Stimulated activated CD4-positive, alpha-beta T cell treated with anti-CD3 and anti-CD28 coated beads, Interleukin-1b, Interleukin-23, amount 100 ng/mL, for 24 hours (primary cell): Measurements from ENCODE around the gene PFKFB2.
A peak's percentile ranks its signal among the peaks of the same experiment; 100 is the strongest.
"Not testable (repeated sequence)": the region's sequence is repeated elsewhere in the genome, so short reads cannot be mapped to it uniquely, and the experiment has no call there.

ENCODE experiments used
- DNase-seq, 4 experiments: peaks; one replicate each; pipeline ENCODE4 v3.0.0-alpha.2; 2020; ENCODE audit warnings: low read depth in 4 of 4, low spot score in 1 of 4

PFKFB2 gene

DNA sequence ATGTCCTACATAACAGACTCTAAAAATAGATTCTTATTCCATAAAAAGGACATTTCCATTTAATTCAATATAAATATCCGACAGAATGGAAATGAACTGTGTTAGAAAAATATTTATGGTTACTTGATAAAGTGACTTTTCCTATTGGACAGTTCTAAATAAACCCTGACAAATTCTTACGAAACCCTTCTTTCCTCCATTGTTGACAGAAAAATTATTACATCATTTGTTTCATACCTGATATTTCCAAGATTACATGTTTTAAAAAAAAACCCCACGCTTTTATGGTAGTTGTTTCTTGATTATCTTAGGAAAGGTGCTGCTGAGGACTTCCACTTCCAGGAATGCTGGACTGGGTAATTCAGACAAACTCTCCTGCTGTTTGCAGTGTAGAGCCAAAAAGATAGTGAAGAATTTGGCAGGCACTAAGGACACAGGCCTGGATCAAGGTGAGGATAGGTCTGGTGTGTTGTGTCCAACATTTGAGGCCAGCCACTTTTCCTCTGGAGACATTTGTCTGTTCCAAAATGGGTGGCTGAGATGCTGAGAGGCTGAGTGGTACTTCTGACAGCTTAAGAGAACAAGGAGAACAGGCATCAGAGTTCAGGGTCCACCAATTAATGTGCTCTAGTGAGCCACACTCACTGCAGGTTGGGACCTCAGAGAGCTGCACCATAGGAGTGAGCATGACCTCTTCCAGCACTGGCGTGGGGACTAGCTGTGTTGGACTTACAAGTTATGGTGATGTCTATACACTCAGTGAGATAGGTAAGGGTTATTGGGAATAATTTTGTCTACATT, 13.5 kb upstream of the PFKFB2 start:
- no peak for DNase-seq

GRCh38 chr1:207040181-207040533, 12.9 kb upstream of the PFKFB2 start:
- no peak for DNase-seq

- not testable (repeated sequence) for DNase-seq
Measured at GRCh38 chr1:207041397-207041796, 11.7 kb upstream of the PFKFB2 start.

GRCh38 chr1:207045453-207045852, 7.6 kb upstream of the PFKFB2 start:
- DNase-seq: no peak

DNA sequence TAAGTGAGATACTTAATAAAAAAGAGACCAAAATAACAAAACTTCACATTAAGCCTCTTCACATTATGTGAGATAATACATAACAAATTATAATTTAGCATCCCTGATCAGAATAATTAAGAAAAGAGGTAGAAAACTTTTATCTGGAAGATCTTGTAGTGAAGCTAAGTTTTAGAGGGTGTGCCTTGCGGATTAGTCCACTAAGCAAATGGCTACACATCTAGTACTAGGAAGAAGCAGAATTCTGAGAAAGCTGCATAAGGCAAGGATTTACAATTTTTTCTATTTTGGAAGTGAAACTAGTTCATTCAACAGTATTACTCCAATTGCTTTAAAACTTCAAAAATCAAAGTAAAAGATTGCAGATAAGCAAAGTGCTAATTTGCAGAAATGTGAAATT, 5.6 kb upstream of the PFKFB2 start:
- DNase-seq: no peak

DNA sequence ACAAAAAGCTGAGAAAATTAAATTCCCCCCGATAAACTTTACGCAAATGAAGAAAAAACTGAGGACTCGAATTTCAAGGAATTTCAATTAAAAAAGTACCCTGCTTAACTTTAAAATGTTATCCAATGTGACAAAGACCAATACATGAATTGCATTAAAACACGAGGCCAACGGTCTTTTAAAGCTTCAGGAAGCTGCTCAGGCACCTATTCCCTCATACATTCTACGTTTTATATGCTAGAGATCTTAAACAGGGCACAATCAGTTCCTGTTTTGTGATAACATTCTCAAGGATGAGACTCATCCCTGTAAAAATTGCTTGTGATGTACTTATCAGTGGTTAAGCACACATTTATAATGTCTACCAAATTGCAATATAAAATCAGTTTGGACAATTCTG, 5.0 kb upstream of the PFKFB2 start:
- no peak for DNase-seq

DNA sequence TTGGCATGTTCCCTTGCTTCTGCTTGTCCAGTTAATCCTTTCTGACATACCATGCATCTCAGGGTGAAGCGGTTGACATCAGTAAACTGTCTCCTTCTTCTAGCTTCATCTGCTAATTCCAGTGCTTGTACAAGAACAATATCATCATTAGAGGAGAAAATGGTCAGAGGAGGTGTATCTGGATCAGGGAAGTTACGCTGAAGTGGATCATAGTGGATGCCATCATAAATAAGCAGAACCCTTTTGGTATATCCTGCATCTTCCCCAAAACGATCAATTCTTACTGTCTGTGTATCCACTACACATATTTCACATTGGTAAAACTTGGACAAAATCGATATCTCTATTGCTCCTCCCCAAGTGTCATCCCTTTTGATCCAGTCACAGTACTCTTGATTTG, 4.0 kb upstream of the PFKFB2 start:
- DNase-seq: no peak

DNA sequence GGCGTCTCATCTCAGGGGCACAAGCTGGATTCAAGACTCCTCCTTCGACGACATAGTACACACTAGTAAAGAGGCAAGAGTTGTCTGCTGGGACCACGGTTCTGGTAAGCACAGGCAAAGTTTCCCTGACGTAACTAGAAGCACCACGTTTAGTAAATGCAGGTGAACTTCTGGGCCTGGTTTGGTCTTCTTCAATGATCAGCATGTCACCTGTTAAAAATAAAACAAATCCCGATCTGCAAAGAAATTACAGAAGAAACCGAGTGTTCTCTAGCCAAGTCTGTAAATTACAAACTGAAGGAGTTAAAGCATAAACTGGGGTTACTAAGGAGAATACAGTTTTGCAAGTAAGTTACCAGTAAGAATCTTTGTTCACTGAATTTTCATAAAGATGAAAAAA, 3.6 kb upstream of the PFKFB2 start:
- no peak for DNase-seq

DNA sequence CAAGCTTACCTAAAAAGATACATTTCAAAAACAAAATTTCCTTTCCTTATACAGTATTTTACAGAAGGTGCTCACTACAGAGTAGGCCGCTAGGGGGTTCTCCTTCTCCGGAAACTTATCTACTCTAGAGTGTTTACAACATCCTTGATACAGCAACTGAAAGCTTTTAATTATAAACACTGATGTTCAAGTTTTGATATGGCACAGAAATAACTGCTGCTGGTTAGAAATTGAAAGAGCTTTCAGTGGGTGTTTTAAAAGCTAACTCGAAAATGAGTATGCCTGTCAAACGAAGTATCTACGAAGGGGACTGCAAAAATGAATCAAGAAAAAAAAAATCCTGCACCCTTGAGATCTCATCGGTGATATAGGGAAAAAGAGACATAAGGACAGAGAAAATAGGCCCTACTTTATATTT, 3.1 kb upstream of the PFKFB2 start:
- peak in 2 of 4 experiments; percentile 13 to 28 for DNase-seq

DNA sequence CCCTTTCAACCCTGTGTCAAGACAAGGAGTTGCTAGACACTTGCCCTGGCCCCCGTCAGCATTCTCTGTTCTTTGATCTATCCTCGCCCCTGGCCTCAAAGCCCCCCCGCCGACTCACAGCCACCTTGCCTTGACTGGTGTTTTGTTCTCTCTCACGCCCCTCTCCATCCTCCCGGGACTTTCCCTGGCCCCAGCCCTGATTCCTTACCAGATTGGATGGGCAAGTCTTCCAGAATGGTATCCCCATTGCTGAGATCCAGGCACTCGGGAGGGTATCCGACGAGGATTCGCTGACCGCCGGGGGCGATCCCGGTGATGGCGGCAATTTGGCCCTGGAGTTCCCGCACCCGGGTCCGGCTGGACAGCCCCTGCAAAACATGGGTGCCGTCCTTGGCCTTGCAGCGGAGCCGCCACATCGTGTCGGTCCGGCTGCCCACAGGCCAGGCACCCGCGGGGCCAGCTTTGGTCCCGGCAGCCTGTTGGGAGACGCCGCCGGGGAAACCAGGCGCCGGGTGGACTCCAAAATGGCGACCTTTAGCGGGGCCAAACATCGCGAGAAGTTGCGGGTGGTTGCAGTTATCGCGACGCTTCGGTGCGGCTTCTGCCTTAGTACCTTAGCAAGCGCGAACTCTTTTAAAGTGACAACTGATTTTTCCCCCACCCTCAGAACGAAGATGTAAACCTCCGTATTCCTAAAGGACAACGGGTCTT, 2.4 kb upstream of the PFKFB2 start:
- peak; percentile 74 to 84 (median 81) for DNase-seq

- no peak for DNase-seq
Measured at GRCh38 chr1:207051191-207051943, 1.7 kb upstream of the PFKFB2 start, which contains the start of gene YOD1. YOD1 (minus strand) TSS chr1:207051208; CDS start chr1:207051030, 178 bp downstream.

- no peak for DNase-seq
Measured at GRCh38 chr1:207054491-207054890, 1.4 kb downstream of the PFKFB2 start.

DNA sequence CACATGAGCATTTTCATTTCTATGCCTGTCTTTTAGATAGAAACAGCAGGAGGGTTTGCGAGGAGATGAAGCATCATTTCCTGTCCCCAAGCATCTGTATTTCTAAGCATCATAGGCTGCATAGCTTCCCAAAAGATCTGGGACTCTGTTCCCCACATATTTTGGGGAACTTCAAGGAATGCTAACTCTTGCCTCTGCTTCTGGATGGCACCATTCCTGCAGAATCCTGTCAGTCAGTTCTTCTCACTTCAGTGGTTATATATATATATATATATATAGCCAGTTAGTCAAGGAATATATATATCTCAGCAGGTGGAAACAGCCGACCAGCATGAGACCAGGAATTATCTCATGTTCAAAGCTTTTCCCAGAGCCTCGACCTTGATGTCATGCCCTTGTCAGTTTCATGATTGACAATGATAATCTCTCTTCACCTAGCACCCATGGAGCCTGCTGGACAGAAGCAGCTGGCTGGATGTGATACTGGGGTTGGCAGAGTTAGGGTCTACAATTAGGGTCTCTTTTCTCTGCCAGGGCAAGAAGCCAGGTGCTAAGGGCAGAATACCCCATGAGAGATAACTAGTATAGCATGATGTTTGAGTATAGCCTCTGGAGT, 2.4 kb downstream of the PFKFB2 start:
- no peak for DNase-seq

GRCh38 chr1:207056673-207057072, 3.6 kb downstream of the PFKFB2 start:
- no peak for DNase-seq

GRCh38 chr1:207058252-207058651, 5.2 kb downstream of the PFKFB2 start:
- no peak for DNase-seq

- DNase-seq: no peak
Measured at GRCh38 chr1:207058878-207059867, 6.1 kb downstream of the PFKFB2 start.

GRCh38 chr1:207059881-207060280, 6.8 kb downstream of the PFKFB2 start:
- DNase-seq: no peak

DNA sequence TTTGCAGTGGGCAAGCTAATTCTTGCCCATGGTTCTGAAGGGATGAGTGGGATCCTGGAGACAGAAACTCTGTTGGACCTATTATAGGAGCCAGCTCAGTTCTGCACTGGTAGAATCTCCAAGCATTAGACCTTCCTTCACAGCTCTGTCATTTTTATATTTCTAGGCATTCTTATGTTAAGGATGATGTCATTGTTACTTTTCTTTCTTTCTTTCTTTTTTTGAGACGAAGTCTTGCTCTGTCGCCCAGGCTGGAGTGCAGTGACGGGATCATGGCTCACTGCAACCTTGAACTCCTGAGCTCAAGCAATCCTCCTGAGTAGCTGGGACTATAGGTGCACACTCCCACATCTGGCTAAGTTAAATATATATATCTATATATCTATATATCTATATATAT, 7.5 kb downstream of the PFKFB2 start:
- DNase-seq: no peak

DNA sequence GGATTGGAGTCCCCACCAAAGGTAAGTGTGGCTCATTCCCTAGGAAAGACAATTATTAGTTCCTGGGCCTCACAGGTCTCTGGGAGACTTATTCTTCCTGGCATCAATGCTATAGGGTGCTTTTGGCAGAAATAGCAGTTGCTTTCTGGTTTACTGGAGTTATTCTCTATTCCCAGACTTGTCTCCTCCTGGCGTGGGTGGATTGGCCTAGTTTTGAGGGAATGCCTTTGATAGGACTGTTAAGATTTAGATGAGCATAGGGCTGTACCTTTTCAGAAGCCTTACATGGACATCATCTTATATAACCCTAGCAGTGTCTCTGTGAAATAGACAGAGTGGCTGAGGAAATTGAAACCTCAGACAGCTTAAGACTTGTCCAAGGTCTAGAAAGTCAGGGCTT, 9.0 kb downstream of the PFKFB2 start:
- DNase-seq: no peak

DNA sequence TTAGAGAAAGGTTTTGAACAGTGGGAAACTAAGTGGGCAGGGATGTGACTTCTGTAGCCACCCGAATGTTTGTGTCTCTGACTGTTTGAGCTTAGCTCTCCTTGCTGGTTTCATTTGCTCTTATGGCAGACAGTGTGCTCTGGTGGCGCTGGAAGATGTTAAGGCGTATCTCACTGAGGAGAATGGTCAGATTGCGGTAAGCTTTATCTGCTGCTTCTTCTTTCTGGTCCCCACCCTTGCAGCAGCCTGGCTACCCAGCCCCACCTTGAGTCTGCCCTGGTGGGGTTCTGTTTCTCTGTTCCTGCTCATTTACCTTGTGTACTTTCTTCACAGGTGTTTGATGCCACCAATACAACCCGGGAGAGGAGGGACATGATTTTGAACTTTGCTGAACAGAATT, 9.9 kb downstream of the PFKFB2 start:
- no peak for DNase-seq
